EH (cell line): ENCODE measurements around the gene CBLB.

Experiments
- DNase-seq: peaks from one replicate; pipeline ENCODE4 v3.0.0-alpha.2; 2015; ENCODE audit warnings: low read depth

Gene CBLB

GRCh38 chr3:105868742-105869530 is at the start of gene CBLB:
CBLB (minus strand) TSS chr3:105869012; CDS start chr3:105867577, 1,435 bp downstream.
- DNase-seq, result peak; percentile 97

- DNase-seq, result no peak
These were observed 48.0 kb upstream of the CBLB start for GRCh38 chr3:105916767-105917166.

- peak; percentile 4 for DNase-seq
These were observed 46.7 kb upstream of the CBLB start for GRCh38 chr3:105915524-105915923.

GRCh38 chr3:105913616-105914015 is 44.8 kb upstream of the CBLB start:
- DNase-seq, result no peak

GRCh38 chr3:105912891-105913290 is 44.1 kb upstream of the CBLB start:
- no peak for DNase-seq

- DNase-seq, result no peak
These were observed 42.7 kb upstream of the CBLB start for GRCh38 chr3:105911496-105911895.

- no peak for DNase-seq
These were observed 39.0 kb upstream of the CBLB start for GRCh38 chr3:105907777-105908176.

GRCh38 chr3:105906836-105907235 is 38.0 kb upstream of the CBLB start:
- DNase-seq, result peak; percentile 66

- DNase-seq, result no peak
These were observed 37.5 kb upstream of the CBLB start for GRCh38 chr3:105906345-105906744.

- DNase-seq, result no peak
These were observed 36.5 kb upstream of the CBLB start for GRCh38 chr3:105905328-105905727.

- DNase-seq, result peak; percentile 30
These were observed 36.0 kb upstream of the CBLB start for GRCh38 chr3:105904678-105905284.

- DNase-seq, result peak; percentile 27
These were observed 35.4 kb upstream of the CBLB start for GRCh38 chr3:105904251-105904650.

GRCh38 chr3:105899516-105899915 is 30.7 kb upstream of the CBLB start:
- DNase-seq, result peak; percentile 90

- DNase-seq, result no peak
These were observed 22.3 kb upstream of the CBLB start for GRCh38 chr3:105891101-105891500.

- no peak for DNase-seq
These were observed 20.1 kb upstream of the CBLB start for GRCh38 chr3:105888621-105889579.

GRCh38 chr3:105885256-105885655 is 16.4 kb upstream of the CBLB start:
- no peak for DNase-seq

- DNase-seq, result peak; percentile 46
These were observed 15.1 kb upstream of the CBLB start for GRCh38 chr3:105883798-105884377.

GRCh38 chr3:105880681-105881290 is 12.0 kb upstream of the CBLB start:
- DNase-seq, result no peak

- peak; percentile 52 for DNase-seq
These were observed 9.2 kb upstream of the CBLB start for GRCh38 chr3:105878061-105878460.

- DNase-seq, result no peak
These were observed 8.6 kb upstream of the CBLB start for GRCh38 chr3:105877336-105877910.

GRCh38 chr3:105876780-105877327 is 8.0 kb upstream of the CBLB start:
- no peak for DNase-seq
